Hindlimb muscle (tissue), 1 donor: ENCODE results near the gene ARID3B. TPM values are rescaled to one million over a fixed set of nuclear protein-coding genes. Genes with fewer than 3 reads are reported as not detected.
"Not testable (repeated sequence)": the region's sequence is repeated elsewhere in the genome, so short reads cannot be mapped to it uniquely, and the experiment has no call there.

Source experiments
- DNase-seq: peaks from one replicate; pipeline ENCODE4 v3.0.0-alpha.2; 2013
- polyA plus RNA-seq: library from polyadenylated mRNA; unstranded; fragments of 120-200 nt; gene quantifications from one replicate; pipeline ENCODE4 v1.2.1, GENCODE V29; 2013; ENCODE audit not compliant: insufficient read length

The ARID3B gene
- polyA plus RNA-seq, 1 donor, result 5.6 TPM

GRCh38 chr15:74569731-74570070 is 28.7 kb downstream of the ARID3B start:
- DNase-seq, result no peak

DNA sequence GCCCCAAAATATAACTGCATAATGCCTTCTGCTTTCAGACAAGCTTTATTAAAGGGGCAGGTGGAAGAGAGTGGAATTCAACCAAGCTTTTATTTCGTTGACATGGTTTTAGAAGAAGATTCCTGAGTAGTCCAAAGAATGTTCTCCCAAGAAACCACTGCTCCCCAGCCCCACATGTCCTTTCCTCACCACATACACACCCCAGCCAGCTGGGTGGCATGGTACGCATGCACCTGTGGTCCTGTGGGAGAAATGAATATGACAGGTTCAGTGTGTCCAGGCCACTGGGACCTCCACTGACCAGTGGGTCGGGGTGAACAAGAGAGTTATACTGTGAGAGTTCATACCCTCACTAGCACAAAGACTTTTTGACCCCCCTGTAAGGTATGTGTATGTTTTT is 30.2 kb downstream of the ARID3B start:
- no peak for DNase-seq

- DNase-seq, result no peak
These were observed 33.0 kb downstream of the ARID3B start for GRCh38 chr15:74573987-74574386.

DNA sequence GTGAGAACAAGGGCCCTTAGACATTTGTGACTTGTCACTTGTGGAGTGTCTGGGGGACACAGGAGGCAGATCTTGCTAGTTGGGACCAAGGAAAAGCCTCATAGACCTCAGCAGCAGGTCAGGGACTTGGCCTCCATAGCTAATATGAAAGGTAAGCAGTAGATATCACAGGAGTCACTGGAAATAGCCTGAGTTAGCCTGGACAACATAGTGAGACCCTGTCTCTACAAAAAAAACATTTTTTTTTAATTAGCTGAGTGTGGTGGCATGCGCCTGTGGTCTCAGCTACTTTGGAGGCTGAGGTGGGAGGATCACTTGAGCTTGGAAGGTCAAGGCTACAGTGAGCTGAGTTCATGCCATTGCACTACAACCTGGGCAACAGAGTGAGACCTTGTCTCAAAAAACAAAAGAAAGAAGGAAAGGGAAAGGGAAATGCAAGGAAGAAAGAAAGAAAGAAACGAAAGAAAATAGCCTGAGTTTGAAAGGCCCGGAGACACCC is 37.5 kb downstream of the ARID3B start:
- DNase-seq, result no peak

DNA sequence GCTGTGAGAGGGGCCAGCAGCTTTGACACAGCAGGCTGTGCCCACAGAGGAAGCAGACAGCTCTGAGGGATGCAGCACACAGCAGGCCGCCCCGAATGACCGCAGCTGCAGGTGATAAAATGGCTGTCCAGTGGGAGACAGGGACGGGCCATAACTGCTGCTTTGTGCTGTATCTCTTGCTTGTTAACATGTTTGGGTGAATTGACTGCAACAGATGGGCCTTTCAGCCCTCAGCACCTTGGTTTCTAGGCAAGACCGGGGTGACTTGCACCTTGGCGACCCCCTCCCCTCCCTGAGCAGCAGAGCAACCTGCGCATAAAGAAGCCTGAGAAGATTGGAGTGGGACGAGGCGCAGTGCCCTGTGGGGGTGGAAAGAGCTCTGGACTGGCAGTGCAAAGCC is 38.0 kb downstream of the ARID3B start:
- DNase-seq, result no peak

GRCh38 chr15:74580538-74581350 is 39.7 kb downstream of the ARID3B start:
- DNase-seq, result no peak

DNA sequence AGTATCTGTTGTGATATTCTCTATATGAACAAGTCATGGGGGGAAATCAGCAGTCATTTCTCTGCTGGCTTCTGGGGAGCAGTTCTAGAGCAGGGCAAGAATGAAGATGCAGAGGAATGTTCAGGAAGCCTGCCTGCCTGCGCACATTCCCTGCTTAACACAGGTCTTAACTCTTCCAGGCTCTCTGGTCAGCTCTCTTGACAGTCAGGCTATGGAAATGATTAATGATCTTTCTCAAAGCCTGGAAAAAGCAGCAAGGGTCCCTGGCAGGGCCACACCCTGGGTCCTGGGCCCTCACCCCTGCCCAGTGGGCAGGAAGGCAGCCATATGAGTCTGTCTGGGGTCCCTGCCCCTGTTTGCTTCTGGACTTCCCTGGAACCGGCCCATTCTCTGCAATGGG is 43.2 kb downstream of the ARID3B start:
- no peak for DNase-seq

- no peak for DNase-seq
These were observed 43.8 kb downstream of the ARID3B start for GRCh38 chr15:74584779-74585178.

DNA sequence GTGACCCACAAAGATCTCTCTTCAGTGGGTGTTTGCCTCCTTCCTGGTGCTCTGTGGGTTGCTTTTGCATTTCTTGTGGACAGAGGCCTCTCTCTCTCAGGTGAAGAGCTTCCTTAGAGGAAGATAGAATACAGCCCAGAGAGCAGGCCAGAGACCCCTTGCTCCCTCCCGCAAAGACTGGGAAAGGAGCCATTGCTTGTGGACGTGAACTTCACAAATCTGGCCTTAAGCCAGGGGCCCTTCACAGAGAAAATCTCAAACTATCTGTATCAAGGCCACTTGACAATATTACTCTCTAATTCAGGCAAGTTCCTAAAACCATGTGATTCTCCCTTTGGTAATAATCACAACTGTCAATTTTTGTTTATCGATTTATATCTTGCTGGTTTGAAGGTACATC is 44.2 kb downstream of the ARID3B start:
- no peak for DNase-seq

DNA sequence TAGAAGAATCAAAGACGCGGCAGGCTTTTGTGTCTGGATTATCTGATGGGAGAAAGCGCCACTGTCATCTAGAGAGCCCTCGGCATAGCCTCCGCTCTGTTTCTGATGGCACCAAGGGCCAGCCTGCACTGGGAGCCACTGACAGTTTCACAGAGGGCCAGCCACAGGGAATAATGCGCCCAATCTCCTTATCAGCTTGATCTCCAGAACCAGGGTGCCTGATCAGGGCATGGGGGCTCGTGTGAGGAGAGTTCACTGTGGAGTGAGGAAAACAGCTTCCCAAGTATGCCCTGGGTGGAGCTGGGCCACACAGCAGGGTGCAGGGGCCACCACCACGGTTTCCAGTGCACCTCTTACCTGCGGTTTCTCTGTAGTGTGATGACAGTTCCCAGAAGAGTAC is 44.8 kb downstream of the ARID3B start:
- no peak for DNase-seq

- DNase-seq, result no peak
These were observed 48.8 kb downstream of the ARID3B start for GRCh38 chr15:74589826-74590225.

DNA sequence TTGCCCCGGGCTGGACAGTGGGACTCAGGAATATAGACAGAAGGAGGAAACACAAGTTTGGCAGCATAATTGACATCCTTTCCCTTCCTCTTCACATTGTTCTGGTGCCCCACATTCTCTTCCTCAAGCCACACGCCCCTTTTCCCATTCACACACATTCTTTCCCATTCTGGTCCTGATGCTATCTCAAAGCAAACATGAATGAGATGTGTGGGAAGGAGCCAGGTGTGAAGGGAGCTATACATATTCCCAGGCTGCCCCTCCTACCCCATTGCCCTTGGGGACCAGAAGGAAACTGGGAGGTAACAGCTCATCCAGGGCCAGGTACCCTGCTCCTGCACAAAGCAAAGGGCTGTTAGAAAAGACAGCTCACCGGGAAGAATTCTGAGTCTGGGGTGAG is 51.2 kb downstream of the ARID3B start:
- no peak for DNase-seq

DNA sequence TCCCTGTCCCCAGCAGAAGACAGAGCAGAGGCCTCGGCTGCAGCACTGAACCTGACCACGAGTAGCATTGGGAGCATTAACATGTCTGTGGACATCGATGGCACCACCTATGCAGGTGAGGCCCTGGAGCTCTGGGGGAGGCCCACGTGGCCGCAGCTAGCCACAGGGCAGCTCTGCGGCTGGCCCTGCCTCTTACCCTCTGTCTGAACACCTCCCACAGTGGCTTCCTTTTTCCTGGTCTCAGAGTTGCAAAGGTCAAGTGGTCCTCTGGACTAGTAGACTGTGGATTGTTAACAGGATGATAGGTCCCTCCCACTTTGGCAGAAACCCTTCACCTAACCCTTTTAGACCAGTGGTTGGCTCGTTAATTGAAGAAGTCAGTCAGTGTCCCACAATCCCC is 52.1 kb downstream of the ARID3B start:
- no peak for DNase-seq

- DNase-seq, result no peak
These were observed 53.4 kb downstream of the ARID3B start for GRCh38 chr15:74594455-74594854.

- no peak for DNase-seq
These were observed 54.3 kb downstream of the ARID3B start for GRCh38 chr15:74595271-74595670.

DNA sequence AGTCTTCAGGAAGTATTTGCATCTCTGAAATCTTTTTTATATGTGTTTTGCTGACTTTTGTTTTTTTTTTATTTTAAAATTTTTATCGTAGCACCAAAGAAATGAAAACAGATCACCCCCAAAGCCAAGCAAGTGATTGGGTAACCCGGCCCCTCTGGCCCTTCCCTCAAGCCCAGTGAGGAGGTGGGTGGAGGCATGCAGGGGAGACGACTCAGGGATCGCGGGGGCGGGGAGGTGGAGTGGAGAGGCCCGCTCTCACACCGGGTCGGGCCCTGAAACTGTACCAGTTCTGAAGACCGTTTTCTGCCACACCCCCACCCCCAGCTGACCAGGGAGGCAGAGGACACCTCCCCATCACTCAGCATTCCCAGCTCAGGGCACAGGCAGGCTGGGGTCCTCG is 55.7 kb downstream of the ARID3B start:
- not testable (repeated sequence) for DNase-seq

GRCh38 chr15:74597146-74597705 is 56.2 kb downstream of the ARID3B start:
- DNase-seq, result not testable (repeated sequence)

- peak; percentile 90 for DNase-seq
These were observed 57.3 kb downstream of the ARID3B start for GRCh38 chr15:74598126-74598842.

DNA sequence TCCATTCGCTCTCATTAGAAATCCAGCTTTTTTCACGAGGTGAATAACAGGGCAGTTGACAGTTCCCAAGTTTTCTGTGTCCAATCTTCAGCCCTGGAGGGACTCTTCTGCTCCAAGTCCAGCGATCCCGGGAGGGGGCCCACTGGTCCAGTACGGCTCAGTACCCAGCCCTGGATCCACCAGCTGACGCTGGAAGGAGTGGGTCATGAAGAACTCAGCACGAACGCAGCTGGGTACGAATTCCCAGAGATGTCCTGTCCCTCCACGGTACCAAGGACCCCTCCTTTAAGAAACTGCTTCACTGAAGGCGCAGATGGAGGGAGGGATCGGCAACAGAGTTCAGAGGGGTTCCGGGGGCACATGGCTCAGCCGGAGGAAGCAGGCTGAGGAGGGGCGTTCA is 58.1 kb downstream of the ARID3B start:
- no peak for DNase-seq

- DNase-seq, result no peak
These were observed 62.2 kb downstream of the ARID3B start for GRCh38 chr15:74603026-74603788.

DNA sequence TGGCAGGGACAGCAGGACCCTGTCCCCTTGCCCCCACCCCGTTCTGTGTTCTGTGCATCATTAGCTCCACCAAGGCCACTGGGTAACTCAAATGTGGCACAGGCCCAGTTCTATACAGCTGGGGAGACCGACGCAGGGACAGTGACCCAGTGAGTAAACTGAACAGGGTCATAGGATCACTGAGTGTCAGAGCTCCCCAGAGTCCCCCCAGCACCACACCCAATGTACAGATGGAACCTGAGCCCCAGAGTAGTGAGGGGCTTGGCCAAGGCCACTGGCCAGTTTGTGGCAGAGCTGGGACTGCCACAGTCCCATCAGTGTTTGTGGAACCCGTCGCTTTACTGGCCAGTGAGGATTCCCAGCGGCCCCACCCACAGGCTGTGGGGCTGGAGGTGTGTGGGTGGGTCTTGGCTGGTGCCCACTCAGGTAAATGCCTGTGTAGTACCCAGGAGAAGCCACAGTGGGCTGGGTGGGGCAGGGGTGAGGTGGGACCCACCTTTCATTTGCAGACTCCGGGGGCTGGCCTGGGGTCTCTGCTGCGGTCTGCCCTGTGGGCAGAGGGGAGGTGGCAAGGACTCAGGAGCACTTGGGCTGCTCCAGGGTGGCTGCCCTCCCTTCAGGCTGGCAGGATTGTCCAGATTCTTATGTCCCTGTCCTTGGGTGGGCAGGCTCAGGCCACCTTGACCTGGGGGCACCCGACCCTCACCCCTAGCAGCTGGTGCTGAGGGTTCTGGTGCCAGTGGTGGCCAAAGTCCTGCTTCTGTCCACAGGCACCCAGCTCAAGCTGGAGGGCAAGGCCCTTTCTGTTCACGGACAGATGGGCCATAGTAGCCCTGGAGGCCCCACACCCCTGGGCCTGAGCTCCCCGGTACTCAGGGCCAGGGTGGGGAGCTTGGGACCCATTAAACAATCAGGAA is 63.0 kb downstream of the ARID3B start:
- DNase-seq, result no peak
